ENCODE results near the gene NAV2. TPM values are rescaled to one million over a fixed set of nuclear protein-coding genes. Genes with fewer than 3 reads are reported as not detected.

The NAV2 gene
- total RNA-seq, 1 experiment from 2014 or later = 2.1 TPM

- no peak for DNase-seq (ENCODE audit: low read depth, low spot score)
- ChIA-PET RAD21 (ENCODE audit: low non-redundant PET in 1 of 2, low total read pairs in 2 of 2, uncharacterized antibody in 2 of 2, unreplicated experiment in 2 of 2) (no interaction called here), CTCF (no interaction called here), POLR2A (interaction anchor here (0.6 kb wide), 1 partner anchor 152 kb away, joined by 4 read pairs; no protein-coding TSS in a partner anchor)
- intact Hi-C loops (cut with micrococcal nuclease) = no loop called here
- TF ChIP-seq POLR2AphosphoS5 (IDR thresholded peaks at IDR 0.05; ENCODE audit: low read depth, low read length) (no peak), EZH2phosphoT487 (IDR thresholded peaks at IDR 0.05; ENCODE audit: borderline replicate concordance) (no peak)
- H3K9me3 ChIP-seq (ENCODE audit: control insufficient read depth in 1 of 2, insufficient read depth in 1 of 2, low read depth in 1 of 2, low read length in 2 of 2) = no peaks in the 10 kb centered on the region
- no peak for ATAC-seq
- H3K4me2 ChIP-seq (ENCODE audit: low read length) = no peak overlapping the region
- no peaks in the 10 kb centered on the region for H3K36me3 ChIP-seq (ENCODE audit: control insufficient read depth in 1 of 2, insufficient read depth in 2 of 2, low read length in 2 of 2)
- H3K79me2 ChIP-seq (ENCODE audit: insufficient read depth, low read length) = no peaks in the 10 kb centered on the region
- H3K27me3 ChIP-seq (ENCODE audit: insufficient read depth, low read length) = no peaks in the 10 kb centered on the region
- H3K9me2 ChIP-seq (ENCODE audit: insufficient read depth) = no peaks in the 10 kb centered on the region
- no peak overlapping the region for H3K4me3 ChIP-seq (replicated peaks in 1 of 2; ENCODE audit: low read depth in 1 of 2, low read length in 2 of 2)
- no peak overlapping the region for H3K9ac ChIP-seq (ENCODE audit: low read length)
- no peak overlapping the region for H3K27ac ChIP-seq (ENCODE audit: low read depth, low read length)
- no peak overlapping the region for H2AFZ ChIP-seq (ENCODE audit: low read depth, low read length, poor library complexity, severe bottlenecking)
- H3K4me1 ChIP-seq (ENCODE audit: control insufficient read depth in 1 of 2, insufficient read depth in 2 of 2, low read length in 2 of 2) = peaks cover 9 to 30% of the 10 kb centered on the region in 2 experiments; a peak in 3 of 4 replicates
- no peaks in the 10 kb centered on the region for H4K20me1 ChIP-seq (ENCODE audit: insufficient read depth)
- no TSS peak for BruUV-seq (replicated peaks)
Measured at GRCh38 chr11:19718051-19718450, 5.4 kb downstream of the NAV2 start.

- Histone ChIP-seq H3K36me3 (ENCODE audit: control insufficient read depth in 1 of 2, insufficient read depth in 2 of 2, low read length in 2 of 2) (no peaks in the 10 kb centered on the region), H3K27me3 (ENCODE audit: insufficient read depth, low read length) (no peaks in the 10 kb centered on the region), H2AFZ (ENCODE audit: low read depth, low read length, poor library complexity, severe bottlenecking) (no peak overlapping the region), H3K9ac (ENCODE audit: low read length) (no peak overlapping the region), H4K20me1 (ENCODE audit: insufficient read depth) (no peaks in the 10 kb centered on the region), H3K79me2 (ENCODE audit: insufficient read depth, low read length) (no peaks in the 10 kb centered on the region), H3K4me3 (replicated peaks in 1 of 2; ENCODE audit: low read depth in 1 of 2, low read length in 2 of 2) (no peak overlapping the region), H3K9me3 (ENCODE audit: control insufficient read depth in 1 of 2, insufficient read depth in 1 of 2, low read depth in 1 of 2, low read length in 2 of 2) (no peaks in the 10 kb centered on the region), H3K4me2 (ENCODE audit: low read length) (no peak overlapping the region), H3K27ac (ENCODE audit: low read depth, low read length) (no peak overlapping the region), H3K9me2 (ENCODE audit: insufficient read depth) (no peaks in the 10 kb centered on the region), H3K4me1 (ENCODE audit: control insufficient read depth in 1 of 2, insufficient read depth in 2 of 2, low read length in 2 of 2) (peaks cover 16 to 34% of the 10 kb centered on the region in 2 experiments)
- ATAC-seq = no peak
- ChIA-PET CTCF (no interaction called here), RAD21 (ENCODE audit: low non-redundant PET in 1 of 2, low total read pairs in 2 of 2, uncharacterized antibody in 2 of 2, unreplicated experiment in 2 of 2) (no interaction called here), POLR2A (no interaction called here)
- BruUV-seq (replicated peaks) = no TSS peak
- intact Hi-C loops (cut with micrococcal nuclease) = no loop called here
- DNase-seq (ENCODE audit: low read depth, low spot score) = no peak
- TF ChIP-seq ZBTB33 (IDR thresholded peaks at IDR 0.05; ENCODE audit: extremely low read depth, insufficient replicate concordance, low read length) (no peak), SP1 (IDR thresholded peaks at IDR 0.05; ENCODE audit: low read depth) (no peak), ATF3 (IDR thresholded peaks at IDR 0.05) (no peak)
Measured at GRCh38 chr11:19718951-19719350, 6.3 kb downstream of the NAV2 start.

Measured in HCT116 (cell line).